SK-N-SH (cell line): ENCODE measurements around the gene OXT. TPM values are rescaled to one million over a fixed set of nuclear protein-coding genes. Genes with fewer than 3 reads are reported as not detected.

Experiments used
- CTCF ChIA-PET: fragments of 300-600, 350-600 bp; formaldehyde crosslinking; extraction: SDS; loops from one replicate; lab custom pipeline; 2021; lab: Yijun Ruan, JAX
- POLR2A ChIA-PET: fragments of 350-600 bp; sonication (Branson Sonifier 250); formaldehyde crosslinking; extraction: SDS; loops from one replicate; lab custom pipeline; 2020; ENCODE audit warnings: antibody characterized with exemption, inconsistent platforms; lab: Yijun Ruan, JAX
- DNase-seq: peaks from one replicate; pipeline ENCODE4 v3.0.0; 2012
- H2AFZ ChIP-seq: fragments of 200-600 bp; sonication (generic); 2 replicates; pipeline ENCODE4 v1.8.1; 2016; ENCODE audit warnings: antibody characterized with exemption, mild to moderate bottlenecking, low read depth
- H3F3A ChIP-seq: fragments of 200-600 bp; sonication (generic); replicated peaks from 2 replicates; pipeline ENCODE3; 2016; ENCODE audit warnings: antibody characterized with exemption, mild to moderate bottlenecking; ENCODE audit not compliant: insufficient read depth
- H3K27ac ChIP-seq, 2 experiments: fragments of 200-500 bp in 1 of 2; fragments of 200-600 bp in 1 of 2; sonication (Bioruptor generic) in 1 of 2; sonication (generic), shearing (Covaris generic) in 1 of 2; 2 replicates each; pipeline versions ENCODE4 v1.5.1 to v1.6.1; 2014 to 2016; ENCODE audit warnings: low read depth in 2 of 2, inconsistent platforms in 1 of 2, low read length in 1 of 2, mild to moderate bottlenecking in 1 of 2, mixed read lengths in 1 of 2
- H3K27me3 ChIP-seq: fragments of 200-600 bp; sonication (generic), shearing (Covaris generic); 2 replicates; pipeline ENCODE4 v1.6.1; 2016; ENCODE audit warnings: mixed run types; ENCODE audit not compliant: insufficient read depth
- H3K36me3 ChIP-seq, 2 experiments: fragments of 200-500 bp in 1 of 2; fragments of 200-600 bp in 1 of 2; sonication (Bioruptor generic) in 1 of 2; sonication (generic) in 1 of 2; replicated peaks in 1 of 2; 2 replicates each; pipeline versions ENCODE3 to v1.5.1; 2014 to 2016; ENCODE audit warnings: low read length in 1 of 2, mild to moderate bottlenecking in 1 of 2; ENCODE audit not compliant: insufficient read depth in 2 of 2, control insufficient read depth in 1 of 2
- H3K4me1 ChIP-seq, 2 experiments: fragments of 200-500 bp in 1 of 2; fragments of 200-600 bp in 1 of 2; sonication (Bioruptor generic) in 1 of 2; sonication (generic), shearing (Covaris generic) in 1 of 2; 2 replicates each; pipeline versions ENCODE4 v1.5.1 to v1.6.1; 2014 to 2016; ENCODE audit warnings: low read depth in 1 of 2, low read length in 1 of 2, mixed run types in 1 of 2; ENCODE audit not compliant: insufficient read depth in 2 of 2, control insufficient read depth in 1 of 2
- H3K4me2 ChIP-seq: fragments of 200-600 bp; sonication (generic), shearing (Covaris generic); 2 replicates; pipeline ENCODE4 v1.6.1; 2017; ENCODE audit warnings: mixed run types
- H3K4me3 ChIP-seq, 2 experiments: fragments of 200-500 bp in 1 of 2; fragments of 200-600 bp in 1 of 2; sonication (Bioruptor generic) in 1 of 2; sonication (generic), shearing (Covaris generic) in 1 of 2; 2 replicates each; pipeline versions ENCODE4 v1.5.1 to v1.8.1; 2014 to 2016; ENCODE audit warnings: low read depth in 2 of 2, inconsistent platforms in 1 of 2, low read length in 1 of 2, mild to moderate bottlenecking in 1 of 2, mixed read lengths in 1 of 2, moderate library complexity in 1 of 2
- H3K79me2 ChIP-seq: fragments of 200-600 bp; sonication (generic); 2 replicates; pipeline ENCODE4 v1.8.1; 2017; ENCODE audit warnings: mild to moderate bottlenecking; ENCODE audit not compliant: insufficient read depth
- H3K9ac ChIP-seq: fragments of 200-600 bp; sonication (generic); 2 replicates; pipeline ENCODE4 v1.6.1; 2017; ENCODE audit warnings: mixed run types
- H3K9me2 ChIP-seq: fragments of 200-600 bp; sonication (generic); 2 replicates; pipeline ENCODE4 v1.6.1; 2017; ENCODE audit warnings: mixed run types
- H3K9me3 ChIP-seq: fragments of 200-600 bp; sonication (generic); 2 replicates; pipeline ENCODE4 v1.6.1; 2017; ENCODE audit warnings: mixed run types, mild to moderate bottlenecking, moderate library complexity
- H4K20me1 ChIP-seq: fragments of 200-600 bp; sonication (generic); 2 replicates; pipeline ENCODE4 v1.6.1; 2017; ENCODE audit warnings: mild to moderate bottlenecking, mixed run types; ENCODE audit not compliant: insufficient read depth
- EP300 ChIP-seq, 2 experiments: IDR thresholded peaks; 2 replicates each; pipeline versions ENCODE4 v1.4.0 to v1.6.1; 2012; ENCODE audit warnings: borderline replicate concordance in 1 of 2, low read depth in 1 of 2, low read length in 1 of 2
- GABPA ChIP-seq: IDR thresholded peaks from 2 replicates; pipeline ENCODE4 v1.4.0; 2012; ENCODE audit warnings: low read depth, mild to moderate bottlenecking
- MEF2A ChIP-seq: IDR thresholded peaks from 2 replicates; pipeline ENCODE4 v1.4.0; 2012; ENCODE audit warnings: low read depth, borderline replicate concordance
- MXI1 ChIP-seq: IDR thresholded peaks from 2 replicates; pipeline ENCODE4 v1.6.1; 2012; ENCODE audit warnings: mild to moderate bottlenecking, low read depth, low read length, improper control_type of control experiment
- NFIC ChIP-seq: IDR thresholded peaks from 2 replicates; pipeline ENCODE4 v1.4.0; 2012; ENCODE audit warnings: borderline replicate concordance
- NRF1 ChIP-seq: IDR thresholded peaks from 2 replicates; pipeline ENCODE4 v1.6.1; 2012; ENCODE audit warnings: low read depth, mild to moderate bottlenecking, low read length
- POLR2AphosphoS5 ChIP-seq: IDR thresholded peaks from 2 replicates; pipeline ENCODE4 v1.6.1; 2012; ENCODE audit warnings: low read depth, low read length
- RAD21 ChIP-seq: IDR thresholded peaks from 2 replicates; pipeline ENCODE4 v1.6.1; 2012; ENCODE audit warnings: mild to moderate bottlenecking, low read length
- REST ChIP-seq: IDR thresholded peaks from 2 replicates; pipeline ENCODE4 v1.6.1; 2012; ENCODE audit warnings: mild to moderate bottlenecking, low read depth, low read length, moderate library complexity
- RXRA ChIP-seq: IDR thresholded peaks from 2 replicates; pipeline ENCODE4 v1.4.0; 2012; ENCODE audit warnings: low read depth, mild to moderate bottlenecking, borderline replicate concordance
- TAF1 ChIP-seq: IDR thresholded peaks from 2 replicates; pipeline ENCODE4 v1.6.1; 2012; ENCODE audit warnings: low read depth, mild to moderate bottlenecking, low read length, moderate library complexity, borderline replicate concordance
- TCF12 ChIP-seq: IDR thresholded peaks from 2 replicates; pipeline ENCODE4 v1.4.0; 2012
- USF2 ChIP-seq: fragments of 150-350 bp; IDR thresholded peaks from 2 replicates; pipeline ENCODE4 v1.6.1; 2017; ENCODE audit warnings: antibody characterized with exemption, low read length, low read depth, borderline replicate concordance
- WGBS: methylation state at CpG from one replicate; pipeline ENCODE4 v1.1.6; 2017; ENCODE audit warnings: low lambda C conversion rate; 5-methylcytosine and 5-hydroxymethylcytosine counted together
- polyA plus RNA-seq, 3 experiments: library from polyadenylated mRNA; depleted of rRNA; stranded (reverse); fragments of >200 nt; gene quantifications; 2 replicates each; pipeline ENCODE4 v1.2.3, GENCODE V29; 2012
- TF ChIP-seq, protein P1 (sequence below): fragments of 150-350 bp; IDR thresholded peaks from 2 replicates; pipeline ENCODE4 v1.6.1; 2016; ENCODE audit warnings: mild to moderate bottlenecking, low read depth, low read length
- TF ChIP-seq, protein P2 (sequence below): fragments of 200-600 bp; sonication (generic); IDR thresholded peaks from 2 replicates; pipeline ENCODE4 v1.6.1; 2017; ENCODE audit warnings: antibody characterized with exemption, mild to moderate bottlenecking, moderate library complexity
- TF ChIP-seq, protein P3 (sequence below): IDR thresholded peaks from 2 replicates; pipeline ENCODE4; 2012

The OXT gene
- polyA plus RNA-seq, 1 of the 3 experiments (the other 2 are of a cell fraction) = not detected

DNA sequence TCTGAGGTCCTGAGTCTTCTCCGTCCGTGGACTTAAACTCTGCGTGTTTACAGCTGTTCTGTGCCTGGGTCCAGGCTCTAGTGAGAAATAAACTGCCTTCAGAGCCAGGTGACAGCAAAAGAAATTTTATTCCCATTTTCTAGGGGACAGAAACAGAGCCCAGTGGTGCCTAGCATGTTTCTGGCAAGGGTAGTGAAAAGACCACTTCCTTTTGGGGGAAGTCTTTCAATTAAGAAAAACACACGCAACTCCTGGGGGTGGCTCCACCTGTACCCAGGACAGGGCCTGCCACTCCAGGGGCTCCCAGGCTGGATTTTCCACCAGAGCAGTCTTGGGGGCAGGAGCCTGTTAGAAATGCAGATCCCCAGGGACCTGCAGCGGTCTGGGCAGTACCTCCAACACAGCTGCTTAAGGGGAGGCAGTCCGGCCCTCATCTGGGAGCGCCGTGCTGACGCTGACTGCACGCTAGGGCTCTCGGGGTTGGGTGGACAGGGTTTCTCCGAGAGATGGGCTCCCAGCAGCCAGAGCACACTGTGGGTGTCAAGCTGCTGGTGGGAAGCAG is 36.1 kb downstream of the OXT start:
- Histone ChIP-seq H3K27me3 (no peaks in the 10 kb centered on the region), H3K79me2 (no peaks in the 10 kb centered on the region), H3K4me3 (no peak overlapping the region), H3K36me3 (peaks cover 0 to 14% of the 10 kb centered on the region in 2 experiments), H3K9ac (no peak overlapping the region), H3K9me3 (no peaks in the 10 kb centered on the region), H3K9me2 (no peaks in the 10 kb centered on the region), H4K20me1 (no peaks in the 10 kb centered on the region), H3K27ac (no peak overlapping the region), H3K4me1 (no peaks in the 10 kb centered on the region; a peak in 1 of 4 replicates), H3F3A (no peaks in the 10 kb centered on the region), H2AFZ (no peak overlapping the region), H3K4me2 (no peak overlapping the region)
- TF ChIP-seq USF2 = no peak
- no peak for DNase-seq
- ChIA-PET CTCF (interaction anchor here (0.9 kb wide), 1 partner anchor 8 kb away, joined by 3 read pairs; no protein-coding TSS in a partner anchor), POLR2A (no interaction called here)
- 99% methylated on average over 8 of the region's 12 CpGs for WGBS

DNA sequence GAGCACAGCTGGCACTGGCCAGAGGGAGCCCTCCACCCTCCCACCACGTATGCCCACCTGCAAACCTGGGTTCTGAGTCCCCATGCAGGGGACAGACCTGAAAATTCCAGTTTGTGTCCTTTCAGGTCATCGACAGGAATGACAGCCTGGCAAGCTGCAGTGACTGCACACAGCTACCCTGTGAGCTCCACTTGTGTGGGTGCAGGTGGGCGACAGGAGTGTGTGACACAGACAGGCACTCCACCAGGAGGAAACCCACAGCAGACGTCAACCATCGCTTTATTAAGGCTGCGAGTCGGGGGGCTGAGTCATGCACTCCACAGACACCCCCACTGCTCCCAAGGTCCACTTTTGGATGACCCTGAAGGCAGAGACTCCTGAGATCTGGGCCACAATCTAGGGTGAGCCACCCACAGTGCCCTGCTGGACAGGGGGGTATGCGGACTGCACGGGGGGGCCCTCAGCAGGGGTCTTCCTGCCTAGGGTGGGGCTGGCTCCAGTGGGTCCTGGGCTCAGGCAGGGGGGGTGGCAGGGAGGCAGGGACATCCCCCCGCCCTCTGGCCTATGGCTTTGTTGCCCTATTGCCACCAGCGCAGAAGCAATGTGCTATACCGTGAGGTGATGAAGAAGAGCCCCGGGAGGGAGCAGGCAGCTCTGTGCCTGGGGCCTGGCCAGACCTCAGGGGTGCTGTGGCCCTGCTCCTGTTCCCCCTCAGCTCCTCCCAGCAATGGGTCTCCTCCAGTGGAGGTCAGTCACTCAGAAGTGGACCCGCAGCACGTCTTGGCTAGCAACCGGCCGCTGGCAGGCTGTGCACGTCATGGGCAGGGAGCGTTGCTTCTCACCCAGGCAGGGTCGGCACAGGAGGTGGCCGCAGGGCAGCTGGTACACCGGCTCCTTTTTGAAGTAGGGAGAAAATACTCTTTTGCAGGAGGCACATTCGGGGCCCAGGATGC is 38.2 kb downstream of the OXT start:
- Histone ChIP-seq H3K4me2 (no peak overlapping the region), H3K79me2 (no peaks in the 10 kb centered on the region), H3F3A (no peaks in the 10 kb centered on the region), H4K20me1 (no peaks in the 10 kb centered on the region), H3K9ac (no peak overlapping the region), H3K9me2 (no peaks in the 10 kb centered on the region), H3K4me1 (no peaks in the 10 kb centered on the region; a peak in 1 of 4 replicates), H3K36me3 (peaks cover 0 to 14% of the 10 kb centered on the region in 2 experiments), H3K4me3 (no peak overlapping the region), H3K27ac (no peak overlapping the region), H2AFZ (no peak overlapping the region), H3K9me3 (no peaks in the 10 kb centered on the region), H3K27me3 (no peaks in the 10 kb centered on the region)
- 93% methylated on average over 13 of the region's 23 CpGs for WGBS
- no peak for DNase-seq
- ChIA-PET CTCF (interaction anchor here (0.7 to 0.8 kb wide), 2 partner anchors 8 to 56 kb away, joined by 3 read pairs; no protein-coding TSS in a partner anchor), POLR2A (no interaction called here)
- TF ChIP-seq MEF2A (no peak), RXRA (no peak), TCF12 (no peak), REST (no peak), RAD21 (no peak), MXI1 (no peak), TAF1 (no peak), GABPA (no peak), POLR2AphosphoS5 (no peak), EP300 (IDR thresholded peaks at IDR 0.05; ENCODE audit: borderline replicate concordance in 1 of 2, low read depth in 1 of 2, low read length in 1 of 2) (no peak), NRF1 (no peak), NFIC (no peak)
- TF ChIP-seq, protein P1, sequence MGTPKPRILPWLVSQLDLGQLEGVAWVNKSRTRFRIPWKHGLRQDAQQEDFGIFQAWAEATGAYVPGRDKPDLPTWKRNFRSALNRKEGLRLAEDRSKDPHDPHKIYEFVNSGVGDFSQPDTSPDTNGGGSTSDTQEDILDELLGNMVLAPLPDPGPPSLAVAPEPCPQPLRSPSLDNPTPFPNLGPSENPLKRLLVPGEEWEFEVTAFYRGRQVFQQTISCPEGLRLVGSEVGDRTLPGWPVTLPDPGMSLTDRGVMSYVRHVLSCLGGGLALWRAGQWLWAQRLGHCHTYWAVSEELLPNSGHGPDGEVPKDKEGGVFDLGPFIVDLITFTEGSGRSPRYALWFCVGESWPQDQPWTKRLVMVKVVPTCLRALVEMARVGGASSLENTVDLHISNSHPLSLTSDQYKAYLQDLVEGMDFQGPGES = no peak
- TF ChIP-seq, protein P2, sequence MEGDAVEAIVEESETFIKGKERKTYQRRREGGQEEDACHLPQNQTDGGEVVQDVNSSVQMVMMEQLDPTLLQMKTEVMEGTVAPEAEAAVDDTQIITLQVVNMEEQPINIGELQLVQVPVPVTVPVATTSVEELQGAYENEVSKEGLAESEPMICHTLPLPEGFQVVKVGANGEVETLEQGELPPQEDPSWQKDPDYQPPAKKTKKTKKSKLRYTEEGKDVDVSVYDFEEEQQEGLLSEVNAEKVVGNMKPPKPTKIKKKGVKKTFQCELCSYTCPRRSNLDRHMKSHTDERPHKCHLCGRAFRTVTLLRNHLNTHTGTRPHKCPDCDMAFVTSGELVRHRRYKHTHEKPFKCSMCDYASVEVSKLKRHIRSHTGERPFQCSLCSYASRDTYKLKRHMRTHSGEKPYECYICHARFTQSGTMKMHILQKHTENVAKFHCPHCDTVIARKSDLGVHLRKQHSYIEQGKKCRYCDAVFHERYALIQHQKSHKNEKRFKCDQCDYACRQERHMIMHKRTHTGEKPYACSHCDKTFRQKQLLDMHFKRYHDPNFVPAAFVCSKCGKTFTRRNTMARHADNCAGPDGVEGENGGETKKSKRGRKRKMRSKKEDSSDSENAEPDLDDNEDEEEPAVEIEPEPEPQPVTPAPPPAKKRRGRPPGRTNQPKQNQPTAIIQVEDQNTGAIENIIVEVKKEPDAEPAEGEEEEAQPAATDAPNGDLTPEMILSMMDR = no peak
- TF ChIP-seq, protein P3, sequence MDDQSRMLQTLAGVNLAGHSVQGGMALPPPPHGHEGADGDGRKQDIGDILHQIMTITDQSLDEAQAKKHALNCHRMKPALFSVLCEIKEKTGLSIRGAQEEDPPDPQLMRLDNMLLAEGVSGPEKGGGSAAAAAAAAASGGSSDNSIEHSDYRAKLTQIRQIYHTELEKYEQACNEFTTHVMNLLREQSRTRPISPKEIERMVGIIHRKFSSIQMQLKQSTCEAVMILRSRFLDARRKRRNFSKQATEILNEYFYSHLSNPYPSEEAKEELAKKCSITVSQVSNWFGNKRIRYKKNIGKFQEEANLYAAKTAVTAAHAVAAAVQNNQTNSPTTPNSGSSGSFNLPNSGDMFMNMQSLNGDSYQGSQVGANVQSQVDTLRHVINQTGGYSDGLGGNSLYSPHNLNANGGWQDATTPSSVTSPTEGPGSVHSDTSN = no peak
